ENCODE measurements around the gene MICAL3.

DNA sequence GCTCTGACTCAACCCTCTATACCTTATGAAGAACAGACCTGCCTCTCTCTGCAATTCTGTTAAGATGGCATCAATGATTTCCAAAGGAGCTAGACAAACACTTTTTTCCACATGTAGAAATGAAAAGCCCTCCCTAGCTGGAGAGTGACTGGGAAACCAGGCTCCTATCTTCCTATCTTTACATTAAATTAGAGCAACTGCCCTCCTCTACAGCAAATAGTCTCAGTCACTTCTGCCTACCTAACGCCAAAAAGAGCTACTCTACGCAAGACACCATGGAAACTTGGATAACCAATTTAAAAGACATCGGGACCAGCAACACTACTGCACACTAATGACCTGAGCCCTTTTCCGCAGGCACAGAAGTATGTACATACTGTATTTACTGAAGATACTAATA, 84.8 kb downstream of the MICAL3 start:
- TF ChIP-seq, protein P1, sequence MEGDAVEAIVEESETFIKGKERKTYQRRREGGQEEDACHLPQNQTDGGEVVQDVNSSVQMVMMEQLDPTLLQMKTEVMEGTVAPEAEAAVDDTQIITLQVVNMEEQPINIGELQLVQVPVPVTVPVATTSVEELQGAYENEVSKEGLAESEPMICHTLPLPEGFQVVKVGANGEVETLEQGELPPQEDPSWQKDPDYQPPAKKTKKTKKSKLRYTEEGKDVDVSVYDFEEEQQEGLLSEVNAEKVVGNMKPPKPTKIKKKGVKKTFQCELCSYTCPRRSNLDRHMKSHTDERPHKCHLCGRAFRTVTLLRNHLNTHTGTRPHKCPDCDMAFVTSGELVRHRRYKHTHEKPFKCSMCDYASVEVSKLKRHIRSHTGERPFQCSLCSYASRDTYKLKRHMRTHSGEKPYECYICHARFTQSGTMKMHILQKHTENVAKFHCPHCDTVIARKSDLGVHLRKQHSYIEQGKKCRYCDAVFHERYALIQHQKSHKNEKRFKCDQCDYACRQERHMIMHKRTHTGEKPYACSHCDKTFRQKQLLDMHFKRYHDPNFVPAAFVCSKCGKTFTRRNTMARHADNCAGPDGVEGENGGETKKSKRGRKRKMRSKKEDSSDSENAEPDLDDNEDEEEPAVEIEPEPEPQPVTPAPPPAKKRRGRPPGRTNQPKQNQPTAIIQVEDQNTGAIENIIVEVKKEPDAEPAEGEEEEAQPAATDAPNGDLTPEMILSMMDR (IDR thresholded peaks at IDR 0.05), result no peak
- no peak for TF ChIP-seq POLR2A (IDR thresholded peaks at IDR 0.05)

Measured in testis (tissue), 2 donors.